Midbrain (tissue), 1 donor: Measurements from ENCODE around the gene PECR.
"Not testable (repeated sequence)": the region's sequence is repeated elsewhere in the genome, so short reads cannot be mapped to it uniquely, and the experiment has no call there.

Experiments
- DNase-seq: peaks from one replicate; lab custom pipeline; 2025; lab: John Stamatoyannopoulos, UW

The PECR gene

DNA sequence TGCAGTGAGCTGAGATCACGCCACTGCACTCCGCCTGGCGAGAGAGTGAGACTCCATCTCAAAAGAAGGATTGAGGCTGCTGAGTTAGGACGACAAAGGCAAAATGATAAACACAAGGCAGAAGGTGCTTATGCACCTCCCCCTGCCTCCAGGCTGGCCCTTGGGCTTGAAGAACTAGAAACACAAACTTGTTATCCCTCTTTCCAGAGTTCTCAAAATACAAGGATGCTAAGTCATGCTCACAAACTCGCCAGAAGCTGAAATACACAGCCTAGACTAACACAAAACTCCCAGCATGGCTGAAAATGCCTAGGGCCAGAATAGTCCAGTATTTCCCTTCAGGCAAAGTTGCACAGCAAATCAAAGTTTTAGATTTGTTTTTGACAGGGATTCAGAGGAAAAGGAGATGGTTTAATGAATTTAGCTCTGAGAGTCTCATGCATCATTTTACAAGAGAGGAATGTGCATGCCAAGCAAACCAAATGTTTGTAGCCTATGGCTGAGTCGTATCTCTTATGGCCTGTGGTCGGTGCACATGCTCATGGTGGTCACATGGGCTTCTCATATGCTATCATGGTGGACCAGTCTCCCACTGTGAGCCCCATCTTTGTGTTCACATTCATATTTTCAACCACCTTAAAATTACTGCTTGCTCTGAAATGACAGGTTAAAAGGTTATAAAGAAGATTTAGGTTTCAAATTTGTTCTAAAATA is 52.0 kb downstream of the PECR start:
- DNase-seq = no peak

DNA sequence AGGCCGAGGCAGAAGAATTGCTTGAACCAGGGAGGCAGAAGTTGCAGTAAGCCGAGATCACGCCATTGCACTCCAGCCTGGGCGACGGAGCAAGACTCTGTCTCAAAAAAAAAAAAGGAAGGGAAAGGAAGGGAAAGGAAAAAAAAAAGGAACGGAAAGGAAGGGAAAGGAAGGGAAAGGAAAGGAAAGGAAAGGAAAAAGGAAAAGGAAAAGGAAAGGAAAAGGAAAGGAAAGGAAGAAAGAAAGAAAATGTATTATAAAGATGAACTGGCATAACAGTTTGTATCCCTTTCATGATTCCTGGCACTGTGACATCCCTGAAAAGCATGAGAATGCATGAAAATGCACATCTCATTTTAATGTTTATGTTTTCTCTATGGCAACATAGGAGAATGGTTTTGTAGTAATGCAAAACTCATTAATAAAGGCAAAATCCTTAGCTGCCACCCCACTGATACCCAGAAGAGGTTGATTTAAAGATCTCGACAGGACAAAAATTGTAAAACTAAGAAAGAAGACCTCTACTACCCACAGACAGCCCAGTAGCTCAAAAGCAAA is 56.8 kb downstream of the PECR start:
- no peak for DNase-seq

DNA sequence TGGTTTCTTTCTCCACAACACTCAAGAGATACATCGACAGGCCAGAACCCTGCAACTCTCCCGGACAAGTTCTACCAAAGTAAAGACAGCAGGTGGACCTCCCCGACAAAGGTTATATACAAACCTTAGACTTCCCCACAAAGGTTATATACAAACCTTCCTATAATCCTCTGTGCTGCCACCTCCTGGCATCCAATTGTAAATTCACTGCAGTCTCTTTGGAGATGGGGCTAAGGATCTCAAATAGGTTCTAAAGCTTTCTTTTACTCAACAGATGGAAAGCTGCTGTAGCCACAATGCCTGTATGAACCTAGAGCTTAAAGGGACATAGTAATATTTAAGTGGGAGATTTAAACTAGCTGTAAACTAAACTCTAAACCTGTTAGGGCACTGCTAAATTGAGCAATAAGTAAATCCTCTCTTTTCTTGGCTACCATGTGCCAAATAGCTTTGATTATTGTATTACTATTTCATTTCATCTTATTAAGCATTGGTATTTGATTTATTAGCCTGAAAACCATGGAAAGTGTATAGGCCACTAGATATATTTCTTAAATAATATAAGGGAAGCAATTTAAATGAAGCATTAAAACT is 58.5 kb downstream of the PECR start:
- peak; percentile 56 for DNase-seq

DNA sequence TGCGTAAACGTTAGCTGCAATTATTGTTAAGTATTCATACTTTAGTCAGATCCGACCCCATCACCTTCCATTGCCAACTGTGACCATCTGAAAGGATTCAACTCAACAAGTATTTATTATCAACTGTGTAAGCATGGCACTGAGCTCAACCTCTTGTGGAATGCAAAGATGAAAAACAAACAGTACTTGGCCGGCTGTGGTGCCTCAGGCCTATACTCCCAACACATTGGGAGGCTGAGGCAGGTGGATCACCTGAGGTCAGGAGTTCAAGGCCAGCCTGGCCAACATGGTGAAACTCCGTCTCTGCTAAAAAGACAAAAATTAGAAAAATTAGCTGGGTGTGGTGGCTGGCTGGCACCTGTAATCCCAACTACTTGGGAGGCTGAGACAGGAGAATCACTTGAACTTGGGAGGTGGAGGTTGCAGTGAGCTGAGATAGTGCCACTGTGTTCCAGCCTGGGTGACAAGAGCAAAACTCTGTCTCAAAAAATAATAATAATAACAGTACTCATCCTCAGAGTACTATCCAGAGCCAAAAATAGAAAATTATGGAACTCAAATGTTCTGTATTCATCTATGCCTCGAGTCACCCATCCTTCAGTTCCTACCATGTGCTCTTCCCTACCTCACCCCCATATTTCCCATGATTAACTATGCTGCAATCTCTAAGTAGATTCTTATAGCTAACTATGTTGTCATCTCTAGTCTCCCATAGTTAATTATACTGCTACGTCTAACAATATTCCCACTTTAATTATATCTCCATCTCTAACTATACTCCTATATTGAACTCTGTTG is 59.6 kb downstream of the PECR start:
- DNase-seq = no peak

DNA sequence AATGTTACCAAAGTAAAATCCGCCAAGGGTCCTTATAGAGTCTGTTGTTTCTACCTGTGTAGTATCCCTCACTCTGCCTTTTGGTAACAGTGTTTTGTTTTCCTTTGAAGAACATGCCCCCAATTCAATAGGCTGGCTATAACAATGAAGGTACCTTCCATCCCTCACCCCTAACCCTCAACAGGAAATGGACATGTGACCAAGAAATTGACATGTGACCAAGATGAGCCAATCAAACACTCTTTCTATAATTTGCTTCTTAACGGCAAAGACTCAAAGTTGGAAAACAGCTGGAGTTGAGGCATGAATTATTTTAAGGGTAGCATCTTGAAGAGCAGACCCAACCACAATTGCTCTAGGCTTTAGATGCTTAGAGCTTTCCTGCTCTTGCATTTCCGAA is 62.9 kb downstream of the PECR start:
- DNase-seq = no peak

DNA sequence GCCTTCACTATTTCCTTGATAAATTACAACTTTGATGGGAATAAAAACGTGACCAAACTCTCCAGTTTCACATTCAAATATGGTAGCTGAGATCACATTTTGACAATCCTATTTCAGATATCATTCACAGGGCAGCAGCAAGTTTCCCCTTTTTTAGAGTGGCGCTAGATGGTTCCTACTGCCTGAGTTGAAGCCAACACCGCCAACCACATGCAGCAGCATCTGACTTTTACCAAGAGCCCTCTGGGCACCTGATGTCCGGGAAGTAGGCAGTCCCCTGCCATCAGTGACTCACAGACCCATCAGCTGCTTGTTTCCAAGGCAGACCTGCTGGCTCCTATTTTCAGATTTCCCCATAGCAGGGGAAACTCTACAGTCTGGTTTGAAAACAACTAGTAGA is 64.2 kb downstream of the PECR start:
- no peak for DNase-seq

DNA sequence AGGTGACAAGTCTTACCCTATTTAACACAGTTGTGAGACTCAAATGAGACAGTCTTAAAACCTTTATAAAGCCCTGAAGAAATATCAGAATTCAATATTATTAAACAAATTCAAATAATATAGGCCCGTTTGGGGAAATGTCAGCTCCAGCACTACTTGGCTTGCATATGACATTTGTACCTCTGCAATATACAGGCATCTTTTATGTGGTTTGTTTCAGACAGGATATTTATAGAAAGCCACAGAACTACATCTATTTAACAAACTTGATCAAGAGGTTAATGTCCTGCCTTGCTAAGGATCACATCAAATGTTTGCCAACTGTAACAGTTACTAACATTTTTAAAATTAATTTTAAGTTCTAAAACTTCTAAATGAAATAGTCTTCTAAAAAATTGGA is 65.0 kb downstream of the PECR start:
- DNase-seq = no peak

DNA sequence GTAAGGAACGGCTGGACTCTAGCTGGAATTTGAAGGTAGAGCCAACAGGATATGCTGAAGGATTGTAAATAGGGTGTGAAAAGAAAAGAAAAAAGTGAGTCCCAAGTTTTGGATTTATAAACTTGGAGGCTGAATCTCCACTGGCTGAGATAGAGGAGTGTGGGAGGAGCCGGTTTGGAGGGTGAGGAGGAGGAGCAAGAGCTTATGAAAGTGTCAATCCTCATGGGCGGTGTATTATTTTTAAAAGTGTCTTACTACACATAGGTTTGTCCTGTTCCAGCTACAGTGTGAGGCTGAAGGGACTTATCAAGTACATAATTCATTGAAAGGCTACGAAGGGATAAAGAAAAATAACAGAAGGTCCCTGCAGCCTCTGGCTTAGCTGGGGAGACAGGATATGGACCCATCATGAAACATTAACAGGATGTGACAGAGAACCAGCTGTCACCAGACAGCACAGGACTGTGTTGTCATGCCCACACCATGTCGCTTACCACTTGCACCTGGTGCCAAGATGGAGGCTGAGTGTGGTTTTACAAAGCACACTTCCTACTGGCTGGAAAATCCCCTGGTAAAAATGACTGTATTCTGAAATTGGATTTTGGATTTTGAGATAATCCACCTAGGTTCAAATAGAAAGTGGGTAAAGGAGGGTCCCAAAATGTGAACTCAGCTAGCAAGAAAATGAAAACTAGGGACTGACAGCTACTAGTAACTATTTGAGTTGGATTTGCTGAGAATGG is 65.7 kb downstream of the PECR start:
- DNase-seq = no peak

DNA sequence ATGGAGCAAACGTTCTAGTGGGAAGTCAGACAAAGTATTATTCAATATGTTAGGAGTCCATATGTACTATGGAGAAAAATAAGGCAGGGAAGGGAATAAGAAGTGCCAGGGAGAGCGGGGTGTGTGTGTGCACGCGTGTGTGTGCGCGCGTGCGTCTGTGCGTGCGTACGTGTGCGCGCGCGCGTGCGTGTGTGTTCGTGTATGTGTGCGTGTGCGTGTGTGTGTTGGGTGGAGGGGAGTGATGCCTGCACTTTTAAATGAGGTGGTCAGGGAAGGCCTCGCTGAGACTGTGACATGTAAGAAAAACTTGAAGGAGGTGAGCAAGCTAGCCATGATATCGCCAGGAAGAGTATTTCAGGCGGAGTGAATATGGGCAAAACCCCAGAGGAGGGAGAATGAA is 66.6 kb downstream of the PECR start:
- DNase-seq = no peak

DNA sequence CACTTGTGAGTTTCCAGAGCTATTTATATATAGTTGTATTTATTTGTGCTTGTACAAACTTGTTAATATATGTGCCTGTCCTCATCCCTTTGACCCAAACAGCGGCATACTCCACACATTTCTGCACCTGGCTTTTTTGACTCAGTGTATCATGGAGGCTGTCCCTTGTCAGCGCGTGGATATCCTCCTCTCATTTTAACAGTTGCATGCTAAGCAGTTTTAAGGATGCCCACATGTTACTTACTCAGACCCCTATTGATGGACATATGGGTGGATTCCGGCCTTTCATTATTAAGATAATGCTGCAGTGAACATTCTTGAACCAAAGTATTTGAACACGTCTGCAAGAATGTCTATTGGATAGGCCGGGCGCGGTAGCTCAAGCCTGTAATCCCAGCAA is 67.6 kb downstream of the PECR start:
- no peak for DNase-seq

DNA sequence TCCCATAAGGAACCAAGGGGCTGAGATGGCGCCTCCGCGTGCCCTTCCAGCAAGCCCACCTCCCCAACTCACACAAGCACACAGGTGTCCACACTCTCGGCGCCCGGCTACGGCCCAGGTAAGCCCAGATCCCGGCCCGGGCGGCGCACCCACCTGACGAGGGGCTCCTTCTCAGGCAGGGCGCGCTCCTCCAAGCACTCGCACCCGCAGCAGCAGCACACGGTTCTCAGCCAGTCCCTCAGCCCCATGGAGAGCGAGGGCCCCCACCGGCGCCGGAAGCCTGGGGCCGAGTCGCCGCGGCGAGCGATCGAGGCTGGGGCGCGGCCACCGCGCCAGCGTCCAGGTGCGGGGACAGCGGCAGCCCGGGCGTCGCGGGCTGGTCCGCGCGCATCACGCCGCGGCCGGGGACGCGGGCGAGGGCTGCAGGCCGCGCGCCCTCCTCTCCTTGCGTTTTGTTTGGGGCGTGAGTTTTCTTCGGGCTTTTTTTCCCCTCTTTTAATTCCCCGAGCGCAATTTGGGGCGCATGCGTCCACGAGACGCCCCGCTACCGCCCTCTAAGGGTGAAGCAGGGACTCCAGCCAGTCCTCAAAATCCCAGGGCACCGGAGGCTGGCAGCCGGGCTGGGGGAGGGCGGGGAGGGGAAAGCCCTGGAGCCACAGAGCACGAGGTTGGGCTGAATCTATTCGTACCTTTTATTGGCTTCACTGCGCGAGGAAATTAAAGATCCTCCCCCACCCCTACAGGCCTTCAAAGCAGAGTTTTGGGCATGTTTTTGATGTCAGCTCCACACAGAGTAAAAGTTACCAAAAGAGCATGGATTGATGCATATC is 68.3 kb downstream of the PECR start, which contains the start of gene MREG:
MREG (minus strand) TSS at position 472 of the 830 bp plus-strand sequence; CDS start at position 248, 224 bp downstream.
- DNase-seq = peak; percentile 82

DNA sequence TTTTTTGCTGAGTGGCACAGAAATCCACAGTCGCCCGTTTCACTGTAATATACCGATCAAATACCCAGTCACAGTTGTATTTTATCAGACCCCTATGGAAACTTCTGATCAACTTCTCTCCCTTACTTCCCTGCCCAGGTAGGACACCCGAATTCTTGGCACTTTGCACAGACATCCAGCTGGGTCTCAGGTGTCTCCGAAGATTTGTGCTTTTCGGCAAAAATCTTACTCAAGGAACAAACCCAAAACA is 68.9 kb downstream of the PECR start:
- DNase-seq = no peak

DNA sequence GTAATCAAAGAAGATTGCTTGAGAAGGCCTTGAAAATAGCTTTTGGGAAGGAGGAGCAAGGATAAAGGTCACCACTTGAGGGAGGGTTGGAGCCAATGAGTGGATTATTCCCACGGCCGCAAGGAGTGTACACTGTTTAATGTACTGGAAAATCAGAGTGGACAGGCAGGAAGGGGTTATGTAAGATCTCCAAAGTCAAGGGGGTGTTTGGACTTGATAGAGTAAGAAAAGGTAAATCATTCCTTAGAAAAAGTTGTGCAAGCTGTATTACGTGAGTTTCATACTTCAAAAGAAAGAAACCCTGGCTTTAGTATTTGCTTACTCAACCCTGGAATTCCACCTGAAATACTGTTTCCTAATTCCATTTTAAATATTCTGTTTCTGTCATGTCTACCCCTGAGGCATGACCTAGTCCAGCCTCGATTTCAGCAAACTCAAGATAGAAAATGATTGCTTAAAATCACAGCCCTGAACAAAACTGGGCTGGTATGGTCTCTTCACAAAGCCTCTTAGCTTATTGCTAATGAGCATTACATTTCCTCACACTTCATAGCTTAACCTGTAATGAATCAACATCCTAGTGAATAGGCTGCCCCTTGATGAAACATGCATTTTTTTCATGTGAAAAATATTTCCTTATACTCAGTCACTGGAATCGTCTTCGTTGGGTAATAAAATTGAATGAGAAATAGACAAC is 69.3 kb downstream of the PECR start:
- DNase-seq = no peak

DNA sequence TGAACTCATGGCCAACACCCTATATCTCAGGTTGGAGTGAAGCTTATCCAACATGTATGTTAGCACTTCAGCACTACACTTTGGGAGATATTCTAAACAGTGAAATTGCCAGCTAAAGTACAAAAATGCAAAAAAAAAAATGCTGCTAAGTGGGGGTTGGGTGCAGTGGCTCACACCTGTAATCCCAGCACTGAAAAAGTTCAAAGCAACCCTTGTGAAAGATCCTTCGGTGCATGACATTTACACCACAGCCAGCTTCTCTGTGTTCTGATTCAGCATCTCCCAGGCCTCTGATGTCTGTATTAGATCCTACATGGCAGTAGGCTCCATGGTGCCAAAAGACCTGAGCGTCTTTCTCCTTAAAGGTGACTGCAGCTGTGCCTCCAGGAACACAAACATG is 72.4 kb downstream of the PECR start:
- not testable (repeated sequence) for DNase-seq

DNA sequence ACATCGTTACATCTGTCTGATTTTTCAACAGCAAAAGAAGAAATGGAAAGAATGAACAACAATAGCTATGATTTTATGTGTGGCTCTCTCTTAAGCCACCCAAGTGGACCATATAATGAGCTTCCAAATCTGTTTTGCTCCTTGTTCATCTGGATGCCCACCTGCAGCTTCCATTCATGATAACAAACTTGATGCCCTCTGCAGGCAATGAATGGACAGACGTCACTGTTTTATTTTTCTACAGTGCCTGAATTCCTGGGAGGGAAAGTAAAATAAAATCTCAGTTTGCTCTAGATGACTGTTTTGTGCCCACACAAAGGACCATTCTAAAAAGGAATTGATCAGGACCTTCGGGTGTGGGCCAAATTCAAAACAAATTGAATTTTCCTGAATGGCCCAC is 73.2 kb downstream of the PECR start:
- no peak for DNase-seq

DNA sequence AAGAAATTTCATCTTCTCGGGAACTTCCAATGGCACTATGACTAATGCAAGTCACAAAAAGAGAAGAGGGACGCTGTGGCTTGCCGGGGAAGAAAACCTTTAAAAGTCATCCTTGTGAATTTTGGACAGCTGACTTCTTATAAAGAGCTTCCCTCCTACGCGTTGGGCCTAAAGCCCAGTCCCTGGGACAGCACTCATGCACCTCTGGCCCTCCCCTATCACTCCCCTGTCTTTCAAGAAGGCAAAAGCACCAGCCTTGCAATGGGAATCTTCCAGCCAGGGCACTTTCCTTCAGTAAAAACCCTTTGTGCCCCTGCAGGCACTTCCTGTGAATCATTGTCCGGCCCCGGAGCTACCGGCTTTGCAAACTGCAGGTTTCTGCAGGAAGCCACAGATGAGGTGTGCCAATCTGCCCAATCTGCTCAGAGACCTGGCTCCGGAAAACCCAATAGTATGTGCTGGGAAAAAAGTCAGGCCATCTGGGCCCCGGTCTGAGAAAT is 75.4 kb downstream of the PECR start:
- no peak for DNase-seq

DNA sequence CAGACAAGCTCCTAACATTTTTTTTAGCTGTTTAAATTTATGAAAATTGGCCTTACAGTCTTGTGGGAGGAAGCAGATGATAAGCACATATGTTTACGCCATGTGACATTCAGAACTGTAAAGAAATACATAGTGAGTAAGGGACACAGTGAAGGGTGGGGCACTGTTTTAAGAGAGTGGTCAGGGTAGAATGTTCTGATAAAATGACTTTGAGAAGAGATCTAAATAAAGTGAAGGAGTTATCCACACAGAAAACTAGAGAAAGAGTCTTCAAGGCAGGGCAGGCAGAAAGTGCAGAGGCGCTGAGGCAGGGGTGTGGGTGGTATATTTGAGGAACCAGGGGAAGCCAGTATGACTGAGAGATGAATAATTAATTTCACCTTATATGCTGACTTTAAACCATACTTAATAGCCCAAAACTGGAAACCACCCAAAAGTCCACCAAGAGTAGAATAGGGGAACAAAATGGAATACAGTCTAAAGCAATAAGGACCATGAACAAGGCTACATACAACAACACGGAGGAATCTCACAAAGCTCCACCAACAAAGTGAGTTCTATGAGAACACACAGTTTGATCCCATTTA is 76.8 kb downstream of the PECR start:
- DNase-seq = no peak

DNA sequence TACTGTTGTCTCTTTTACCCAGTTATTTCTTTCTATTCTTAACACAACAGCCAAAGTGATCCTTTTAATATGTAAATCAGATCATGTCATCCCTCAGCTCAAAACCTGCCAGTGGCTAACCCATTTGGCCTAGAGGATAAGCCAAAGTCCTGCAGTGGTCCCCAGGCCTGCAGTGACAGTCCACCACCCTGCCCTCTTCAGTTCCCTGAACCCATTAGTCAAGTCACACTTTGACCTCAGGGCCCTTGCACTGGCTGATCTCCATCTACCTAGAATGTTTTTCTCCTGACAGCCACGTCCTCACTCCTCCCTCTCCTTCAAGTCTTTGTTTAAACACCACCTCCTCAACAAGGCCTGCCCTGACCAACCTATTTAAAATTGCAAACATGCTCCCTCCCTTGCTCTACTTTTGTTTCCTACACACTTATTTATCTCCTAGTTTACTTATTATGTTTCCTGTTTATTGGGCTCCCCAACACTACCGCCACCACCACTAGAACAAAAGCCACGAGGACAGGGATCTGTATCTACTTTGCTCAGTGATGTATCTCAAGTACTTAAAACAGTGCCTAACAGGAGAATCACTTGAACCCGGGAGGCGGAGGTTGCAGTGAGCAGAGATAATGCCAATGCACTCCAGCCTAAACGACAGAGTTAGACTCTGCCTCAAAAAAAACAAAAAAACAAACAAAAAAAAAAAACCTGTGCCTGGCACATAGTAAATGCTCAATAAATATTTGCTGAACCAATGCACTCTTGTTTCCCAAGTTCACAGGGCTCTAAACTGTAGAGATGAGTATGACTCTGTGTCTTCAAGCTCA is 77.5 kb downstream of the PECR start:
- DNase-seq = no peak

DNA sequence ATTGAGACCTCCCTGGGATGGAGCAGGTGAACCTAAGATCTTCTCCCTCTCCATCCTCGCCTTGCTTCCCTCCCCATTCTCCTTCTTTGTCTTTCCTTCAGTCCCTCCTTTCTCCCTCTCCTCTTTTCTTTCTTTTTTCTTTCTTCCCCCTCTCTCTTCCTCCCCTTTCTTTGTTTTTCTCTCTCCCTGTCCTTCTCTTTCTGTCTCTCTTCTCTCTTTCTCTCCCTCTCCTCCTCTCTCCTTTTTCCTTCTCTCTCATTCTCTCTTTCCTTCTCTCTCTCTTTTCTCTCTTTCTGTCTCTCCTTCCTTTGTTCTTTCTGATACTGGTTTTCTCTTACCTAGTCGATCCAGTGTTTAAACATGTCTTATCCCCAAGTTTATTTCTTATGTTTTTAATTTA is 78.9 kb downstream of the PECR start:
- no peak for DNase-seq
